AG04450 (cell line): ENCODE results near the gene DYRK1A. TPM values are rescaled to one million over a fixed set of nuclear protein-coding genes. Genes with fewer than 3 reads are reported as not detected.

Experiments
- CTCF ChIA-PET: fragments of 300-600, 350-600 bp; formaldehyde crosslinking; extraction: SDS; loops from one replicate; lab custom pipeline; 2022; ENCODE audit warnings: antibody characterized with exemption, inconsistent platforms; lab: Charles Lee
- POLR2A ChIA-PET: fragments of 350-600 bp; formaldehyde crosslinking; extraction: SDS; loops from one replicate; lab custom pipeline; 2021; ENCODE audit warnings: antibody characterized with exemption, inconsistent platforms; lab: Yijun Ruan, JAX
- DNase-seq: peaks from one replicate; pipeline ENCODE4 v3.0.0-alpha.2; 2011; ENCODE audit warnings: low read depth, low spot score
- H3K27ac ChIP-seq: one replicate; pipeline ENCODE4 v1.5.1; 2012; ENCODE audit warnings: low read depth, low read length, control low read depth
- H3K27me3 ChIP-seq: one replicate; pipeline ENCODE4 v1.6.0; 2012; ENCODE audit warnings: low read length; ENCODE audit not compliant: control insufficient read depth, insufficient read depth
- H3K4me3 ChIP-seq: 2 replicates; pipeline ENCODE4 v1.5.1; 2011; ENCODE audit warnings: mild to moderate bottlenecking, low read depth, low read length, control low read depth
- H3K9me3 ChIP-seq: 2 replicates; pipeline ENCODE4 v1.5.1; 2012; ENCODE audit warnings: low read length; ENCODE audit not compliant: control insufficient read depth, insufficient read depth
- polyA plus RNA-seq: library from polyadenylated mRNA; depleted of rRNA; stranded (reverse); fragments of >200 nt; gene quantifications from 2 replicates; pipeline ENCODE4 v1.2.3, GENCODE V29; 2011
- TF ChIP-seq, protein P1 (sequence below): IDR thresholded peaks from 2 replicates; pipeline ENCODE4 v1.5.1; 2011; ENCODE audit warnings: low read depth, low read length, control low read depth, inconsistent platforms

Gene DYRK1A
- polyA plus RNA-seq, 1 experiment = 33.1 TPM

DNA sequence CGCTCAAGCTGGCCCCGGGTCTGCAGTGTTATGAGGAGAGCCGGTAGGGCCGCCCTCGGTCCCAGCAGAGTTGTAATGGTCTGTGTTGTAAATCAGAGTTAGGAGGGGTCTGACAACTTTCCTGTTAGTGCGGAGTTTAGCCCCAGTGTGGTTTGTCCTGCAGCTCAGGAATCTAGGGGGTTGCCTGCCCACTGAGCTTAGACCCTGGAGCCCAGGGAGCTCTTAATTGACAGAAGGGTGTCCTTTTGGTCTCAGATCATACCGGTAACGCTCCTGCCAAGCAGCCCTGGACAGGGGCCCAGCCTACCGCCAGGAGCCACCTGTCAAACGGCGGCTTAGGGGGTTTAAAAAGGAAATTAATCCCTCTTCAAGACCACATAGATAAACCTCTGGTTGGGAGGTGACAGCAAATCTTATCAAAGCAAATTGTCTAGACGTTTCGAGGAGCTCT is 164.4 kb downstream of the DYRK1A start:
- TF ChIP-seq, protein P1, sequence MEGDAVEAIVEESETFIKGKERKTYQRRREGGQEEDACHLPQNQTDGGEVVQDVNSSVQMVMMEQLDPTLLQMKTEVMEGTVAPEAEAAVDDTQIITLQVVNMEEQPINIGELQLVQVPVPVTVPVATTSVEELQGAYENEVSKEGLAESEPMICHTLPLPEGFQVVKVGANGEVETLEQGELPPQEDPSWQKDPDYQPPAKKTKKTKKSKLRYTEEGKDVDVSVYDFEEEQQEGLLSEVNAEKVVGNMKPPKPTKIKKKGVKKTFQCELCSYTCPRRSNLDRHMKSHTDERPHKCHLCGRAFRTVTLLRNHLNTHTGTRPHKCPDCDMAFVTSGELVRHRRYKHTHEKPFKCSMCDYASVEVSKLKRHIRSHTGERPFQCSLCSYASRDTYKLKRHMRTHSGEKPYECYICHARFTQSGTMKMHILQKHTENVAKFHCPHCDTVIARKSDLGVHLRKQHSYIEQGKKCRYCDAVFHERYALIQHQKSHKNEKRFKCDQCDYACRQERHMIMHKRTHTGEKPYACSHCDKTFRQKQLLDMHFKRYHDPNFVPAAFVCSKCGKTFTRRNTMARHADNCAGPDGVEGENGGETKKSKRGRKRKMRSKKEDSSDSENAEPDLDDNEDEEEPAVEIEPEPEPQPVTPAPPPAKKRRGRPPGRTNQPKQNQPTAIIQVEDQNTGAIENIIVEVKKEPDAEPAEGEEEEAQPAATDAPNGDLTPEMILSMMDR = no peak
- Histone ChIP-seq H3K27me3 (peaks cover 17% of the 10 kb centered on the region), H3K27ac (no peak overlapping the region), H3K9me3 (peaks cover 11% of the 10 kb centered on the region), H3K4me3 (no peak overlapping the region)
- CTCF ChIA-PET = no interaction called here
- no peak for DNase-seq
- POLR2A ChIA-PET = no interaction called here

DNA sequence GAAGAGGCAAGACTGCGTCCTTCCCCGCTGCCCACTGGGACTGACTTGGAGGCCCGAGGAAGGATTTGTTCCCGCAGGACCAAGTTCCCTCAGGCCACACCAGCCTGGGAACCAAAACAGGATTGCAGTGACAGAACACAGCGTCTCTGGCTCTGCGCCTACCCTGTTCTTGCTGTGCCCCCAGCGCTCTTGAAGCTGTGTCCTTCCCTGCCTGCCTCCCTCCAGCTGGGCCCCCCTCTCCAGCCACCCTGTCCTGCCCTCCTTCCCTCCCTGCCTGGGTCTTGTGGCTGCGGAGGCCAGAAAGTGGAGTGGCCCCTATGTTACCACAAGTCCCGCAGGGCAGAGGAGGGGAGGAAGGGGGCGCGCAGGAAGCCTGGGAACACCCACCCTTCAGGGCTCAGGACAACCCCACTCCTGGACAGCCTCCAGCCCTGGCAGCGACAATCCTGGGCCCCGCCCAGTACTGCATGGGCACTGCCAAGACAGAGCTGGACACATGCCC is 164.9 kb downstream of the DYRK1A start:
- DNase-seq = no peak
- Histone ChIP-seq H3K9me3 (peaks cover 13% of the 10 kb centered on the region), H3K27me3 (peaks cover 17% of the 10 kb centered on the region), H3K27ac (no peak overlapping the region), H3K4me3 (no peak overlapping the region)
- ChIA-PET CTCF (no interaction called here), POLR2A (no interaction called here)
- TF ChIP-seq, protein P1 = no peak

DNA sequence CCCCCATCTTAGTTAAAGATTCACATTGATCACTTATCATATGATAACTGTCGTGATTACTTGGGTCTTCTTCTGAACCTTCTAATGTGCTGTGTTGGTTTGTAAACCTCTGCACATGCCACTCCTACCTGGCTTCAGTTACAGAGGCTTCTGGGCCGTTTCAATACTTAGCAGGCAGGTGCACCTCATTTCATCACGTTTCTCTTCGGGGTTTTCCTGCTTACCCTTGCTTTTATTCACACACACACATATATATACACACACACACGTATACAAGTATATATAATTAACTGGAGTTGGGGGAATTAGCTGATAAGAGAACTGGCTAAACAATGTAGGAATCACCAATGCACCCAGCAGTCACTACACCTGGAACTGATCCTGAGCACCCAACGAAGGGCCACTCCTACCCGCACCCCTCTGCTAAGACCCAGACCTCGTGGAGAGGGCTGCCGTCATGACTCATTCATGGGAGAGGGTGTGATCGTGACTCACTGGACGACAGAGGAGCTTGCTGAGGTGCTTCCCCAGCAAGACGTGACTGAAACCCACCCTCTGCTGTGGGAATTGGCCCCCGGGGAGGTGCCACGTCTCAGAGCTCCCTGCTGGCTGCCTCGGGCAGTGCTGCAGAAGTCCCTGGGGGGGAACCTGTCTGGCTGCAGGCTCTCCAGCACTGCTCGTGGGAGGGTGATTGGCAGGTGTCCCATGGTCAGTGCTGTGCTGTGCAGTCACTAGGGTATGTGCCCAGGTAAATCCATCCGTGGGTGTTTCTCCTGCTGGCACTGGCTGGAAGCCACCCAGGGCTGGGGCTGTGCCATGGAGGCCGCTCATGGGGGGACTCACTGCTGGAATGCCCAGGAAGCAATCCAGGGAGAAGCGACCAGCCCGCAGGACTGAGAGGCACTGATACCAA is 166.6 kb downstream of the DYRK1A start:
- H3K4me3 ChIP-seq = no peak overlapping the region
- CTCF ChIA-PET = no interaction called here
- POLR2A ChIA-PET = no interaction called here

DNA sequence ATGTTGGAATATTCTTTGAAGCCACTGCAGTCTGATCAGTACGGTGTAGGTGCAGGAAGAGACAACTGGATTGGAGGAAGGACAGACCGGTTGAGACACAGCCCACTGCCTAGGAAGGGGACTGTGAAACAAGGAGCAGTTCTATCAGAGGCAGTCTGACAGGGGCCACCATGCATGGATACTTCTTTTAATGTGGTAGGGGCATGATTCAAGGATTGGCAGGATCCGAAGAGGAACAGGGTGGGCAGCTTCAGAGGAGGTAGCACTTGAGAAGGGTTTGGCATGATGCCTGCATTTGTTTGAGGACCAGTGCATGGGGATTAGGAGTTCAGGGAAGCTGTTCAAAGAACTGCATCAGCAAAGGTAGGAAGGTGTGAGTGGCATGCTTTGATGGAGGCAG is 167.9 kb downstream of the DYRK1A start:
- ChIA-PET CTCF (no interaction called here), POLR2A (no interaction called here)
- Histone ChIP-seq H3K9me3 (peaks cover 18% of the 10 kb centered on the region), H3K27me3 (peaks cover 17% of the 10 kb centered on the region), H3K27ac (no peak overlapping the region), H3K4me3 (no peak overlapping the region)
- no peak for DNase-seq
- TF ChIP-seq, protein P1 = no peak

More for the DNA sequence above, 166.6 kb downstream of the DYRK1A start:
- no peak for DNase-seq
- H3K27me3 ChIP-seq = peaks cover 17% of the 10 kb centered on the region
- TF ChIP-seq, protein P1 = 0 out of 2 replicates have a peak, but pooled peaks have one; percentile 4
- peaks cover 18% of the 10 kb centered on the region for H3K9me3 ChIP-seq
- no peak overlapping the region for H3K27ac ChIP-seq

DNA sequence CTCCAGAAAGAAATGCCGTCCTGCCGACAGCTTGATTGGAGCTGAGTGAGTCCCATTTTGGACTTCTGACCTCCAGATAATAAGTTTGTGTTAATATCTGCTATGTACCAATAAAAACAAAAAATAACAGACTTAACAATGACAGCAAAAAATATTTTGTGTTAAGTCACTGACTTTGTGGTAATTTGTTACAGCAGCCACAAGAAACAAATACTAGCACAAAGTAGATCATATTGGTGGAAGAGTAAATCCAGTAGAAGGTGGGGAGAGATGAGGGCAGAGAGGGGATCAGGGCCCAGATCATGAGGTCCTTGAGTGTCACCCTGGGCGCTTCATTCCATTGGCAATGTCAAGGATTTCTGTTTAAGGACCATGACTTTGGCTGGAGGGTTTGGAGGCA is 168.6 kb downstream of the DYRK1A start:
- Histone ChIP-seq H3K9me3 (peaks cover 15% of the 10 kb centered on the region), H3K4me3 (no peak overlapping the region), H3K27me3 (peaks cover 17% of the 10 kb centered on the region), H3K27ac (no peak overlapping the region)
- ChIA-PET CTCF (no interaction called here), POLR2A (no interaction called here)
- TF ChIP-seq, protein P1 = no peak
- DNase-seq = no peak
